SU-DHL-6 (cell line): ENCODE measurements around the gene TFRC.

Experiments
- H2AFZ ChIP-seq: fragments of 200-600 bp; sonication (generic); 2 replicates; pipeline ENCODE4 v1.6.1; 2014; ENCODE audit warnings: low read depth, mild to moderate bottlenecking, moderate library complexity, mixed read lengths, antibody characterized with exemption, low read length; ENCODE audit not compliant: severe bottlenecking
- H3F3A ChIP-seq: fragments of 200-600 bp; shearing (Covaris generic); 2 replicates; pipeline ENCODE4 v1.6.0; 2016; ENCODE audit warnings: antibody characterized with exemption, mild to moderate bottlenecking; ENCODE audit not compliant: insufficient read depth
- H3K27ac ChIP-seq: fragments of 200-600 bp; sonication (generic); 2 replicates; pipeline ENCODE4 v1.5.1; 2016; ENCODE audit warnings: low read depth, mild to moderate bottlenecking, low read length, moderate library complexity, mixed read lengths
- H3K27me3 ChIP-seq: fragments of 200-600 bp; sonication (generic), shearing (Covaris generic); 2 replicates; pipeline ENCODE4 v1.6.0; 2014; ENCODE audit warnings: mild to moderate bottlenecking, low read length
- H3K36me3 ChIP-seq: fragments of 200-600 bp; sonication (generic); 2 replicates; pipeline ENCODE4 v1.6.1; 2014; ENCODE audit warnings: mild to moderate bottlenecking, low read length, mixed read lengths
- H3K4me2 ChIP-seq: fragments of 300-600, 200-600 bp; shearing (Covaris generic), sonication (generic); 2 replicates; pipeline ENCODE4 v1.6.0; 2014; ENCODE audit warnings: low read length, low read depth, mild to moderate bottlenecking; ENCODE audit not compliant: poor library complexity, severe bottlenecking
- H3K4me3 ChIP-seq: fragments of 200-600 bp; sonication (generic); 2 replicates; pipeline ENCODE4 v1.5.1; 2014; ENCODE audit warnings: antibody characterized with exemption, low read length, mild to moderate bottlenecking, mixed read lengths; ENCODE audit not compliant: insufficient read depth, poor library complexity, severe bottlenecking
- H3K79me2 ChIP-seq: fragments of 200-600 bp; sonication (generic); 2 replicates; pipeline ENCODE4 v1.6.1; 2014; ENCODE audit warnings: mild to moderate bottlenecking, low read length, moderate library complexity; ENCODE audit not compliant: insufficient read depth
- H3K9ac ChIP-seq: fragments of 200-600 bp; sonication (generic); 2 replicates; pipeline ENCODE4 v1.7.0; 2014; ENCODE audit warnings: mild to moderate bottlenecking, low read length
- H3K9me2 ChIP-seq: fragments of 200-600 bp; sonication (generic); replicated peaks from 2 replicates; pipeline ENCODE4 v1.6.1; 2014; ENCODE audit warnings: low read length; ENCODE audit not compliant: insufficient read depth
- H3K9me3 ChIP-seq: fragments of 200-600 bp; sonication (generic); 2 replicates; pipeline ENCODE4 v1.6.1; 2014; ENCODE audit warnings: low read length, mixed read lengths; ENCODE audit not compliant: insufficient read depth
- H4K20me1 ChIP-seq: fragments of 200-600 bp; sonication (generic); 2 replicates; pipeline ENCODE4 v1.6.1; 2014; ENCODE audit warnings: low read depth, mild to moderate bottlenecking, antibody characterized with exemption, low read length, moderate library complexity, mixed read lengths
- EZH2phosphoT487 ChIP-seq: fragments of 200-600 bp; sonication (generic), shearing (Covaris generic); conservative IDR thresholded peaks from 2 replicates; pipeline ENCODE4 v1.6.1; 2018; ENCODE audit warnings: mild to moderate bottlenecking, antibody characterized with exemption, low read length, moderate library complexity, mixed read lengths
- TF ChIP-seq, protein P1 (sequence below): fragments of 200-600 bp; sonication (generic); IDR thresholded peaks from one replicate; pipeline ENCODE4 v1.5.1; 2017; ENCODE audit warnings: antibody characterized with exemption, mild to moderate bottlenecking, low read length, moderate library complexity; ENCODE audit not compliant: insufficient read depth, poor library complexity, severe bottlenecking

Gene TFRC

GRCh38 chr3:196016485-196016884 lies 65.4 kb downstream of the TFRC start:
- Histone ChIP-seq H3K9me2 (no peaks in the 10 kb centered on the region), H3K27ac (no peak overlapping the region), H3K36me3 (no peaks in the 10 kb centered on the region), H4K20me1 (no peaks in the 10 kb centered on the region), H3K9me3 (no peaks in the 10 kb centered on the region), H3K9ac (no peak overlapping the region), H2AFZ (no peak overlapping the region), H3K4me2 (no peak overlapping the region), H3F3A (no peaks in the 10 kb centered on the region), H3K27me3 (no peaks in the 10 kb centered on the region), H3K79me2 (no peaks in the 10 kb centered on the region), H3K4me3 (no peak overlapping the region)
- TF ChIP-seq EZH2phosphoT487: no peak
- TF ChIP-seq, protein P1, sequence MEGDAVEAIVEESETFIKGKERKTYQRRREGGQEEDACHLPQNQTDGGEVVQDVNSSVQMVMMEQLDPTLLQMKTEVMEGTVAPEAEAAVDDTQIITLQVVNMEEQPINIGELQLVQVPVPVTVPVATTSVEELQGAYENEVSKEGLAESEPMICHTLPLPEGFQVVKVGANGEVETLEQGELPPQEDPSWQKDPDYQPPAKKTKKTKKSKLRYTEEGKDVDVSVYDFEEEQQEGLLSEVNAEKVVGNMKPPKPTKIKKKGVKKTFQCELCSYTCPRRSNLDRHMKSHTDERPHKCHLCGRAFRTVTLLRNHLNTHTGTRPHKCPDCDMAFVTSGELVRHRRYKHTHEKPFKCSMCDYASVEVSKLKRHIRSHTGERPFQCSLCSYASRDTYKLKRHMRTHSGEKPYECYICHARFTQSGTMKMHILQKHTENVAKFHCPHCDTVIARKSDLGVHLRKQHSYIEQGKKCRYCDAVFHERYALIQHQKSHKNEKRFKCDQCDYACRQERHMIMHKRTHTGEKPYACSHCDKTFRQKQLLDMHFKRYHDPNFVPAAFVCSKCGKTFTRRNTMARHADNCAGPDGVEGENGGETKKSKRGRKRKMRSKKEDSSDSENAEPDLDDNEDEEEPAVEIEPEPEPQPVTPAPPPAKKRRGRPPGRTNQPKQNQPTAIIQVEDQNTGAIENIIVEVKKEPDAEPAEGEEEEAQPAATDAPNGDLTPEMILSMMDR: no peak

DNA sequence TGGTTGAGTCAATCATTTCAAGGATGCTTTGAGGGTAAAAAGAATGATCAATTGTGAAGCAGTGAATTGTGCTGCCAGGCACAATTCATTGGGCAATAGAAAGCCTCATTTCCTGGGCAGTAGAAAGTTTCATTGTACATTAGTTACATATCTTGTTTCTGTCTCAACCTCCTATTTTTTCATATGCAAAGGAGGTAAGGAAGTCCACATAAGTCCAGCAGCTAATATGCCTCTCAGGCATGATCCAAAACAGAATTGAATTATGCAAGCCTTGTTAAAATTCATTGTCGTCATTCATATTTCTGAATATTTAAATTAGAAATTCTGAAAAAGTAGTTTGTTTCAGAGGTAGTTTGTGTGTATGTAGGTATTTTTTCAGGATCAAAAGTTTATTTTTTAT lies 65.8 kb downstream of the TFRC start:
- H3K9me3 ChIP-seq: no peaks in the 10 kb centered on the region
- no peak overlapping the region for H3K9ac ChIP-seq
- TF ChIP-seq, protein P1: no peak
- no peak for TF ChIP-seq EZH2phosphoT487
- no peaks in the 10 kb centered on the region for H3K9me2 ChIP-seq
- no peak overlapping the region for H2AFZ ChIP-seq
- no peaks in the 10 kb centered on the region for H3F3A ChIP-seq
- H3K4me3 ChIP-seq: no peak overlapping the region
- no peaks in the 10 kb centered on the region for H3K79me2 ChIP-seq
- H3K27me3 ChIP-seq: no peaks in the 10 kb centered on the region
- no peaks in the 10 kb centered on the region for H4K20me1 ChIP-seq
- no peak overlapping the region for H3K27ac ChIP-seq
- no peaks in the 10 kb centered on the region for H3K36me3 ChIP-seq
- H3K4me2 ChIP-seq: no peak overlapping the region

DNA sequence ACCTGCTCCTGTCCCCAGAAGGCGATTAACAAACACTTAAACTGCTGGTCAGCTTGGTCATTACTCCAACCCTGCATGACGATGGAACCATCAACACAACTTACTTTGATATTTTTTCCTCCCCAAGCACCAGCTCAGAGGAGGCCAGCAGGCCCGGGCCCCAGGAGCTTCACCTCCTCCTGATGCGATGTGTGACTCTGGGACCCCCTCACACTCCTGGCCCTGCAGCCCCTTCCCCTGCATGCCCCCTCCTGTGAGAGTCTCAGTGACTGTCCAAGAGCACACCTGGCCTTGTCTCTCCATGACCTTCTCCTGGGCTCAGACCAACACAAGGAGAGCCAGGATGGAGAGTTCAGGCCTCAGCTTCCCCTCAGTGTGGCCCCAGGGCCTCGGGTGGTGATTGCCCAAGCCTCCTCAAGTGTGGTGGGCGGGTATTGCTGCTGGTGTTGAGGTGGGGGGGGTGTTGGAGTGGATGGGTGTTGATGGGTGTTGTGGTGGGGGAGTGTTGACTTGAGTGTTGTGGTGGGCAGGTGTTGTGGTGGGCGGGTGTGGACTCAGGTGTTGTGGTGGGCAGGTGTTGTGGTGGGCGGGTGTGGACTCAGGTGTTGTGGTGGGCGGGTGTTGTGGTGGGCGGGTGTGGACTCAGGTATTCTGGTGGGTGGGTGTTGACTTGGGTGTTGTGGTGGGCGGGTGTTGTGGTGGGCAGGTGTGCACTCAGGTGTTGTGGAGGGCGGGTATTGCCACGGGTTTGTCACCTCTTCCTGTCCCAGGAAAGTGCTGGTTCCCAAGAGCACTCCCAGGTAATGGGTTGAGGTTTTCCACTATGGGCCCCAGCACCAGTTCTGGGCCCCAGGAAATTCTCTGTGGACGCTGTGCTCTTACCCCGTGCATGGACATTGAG lies 68.1 kb downstream of the TFRC start:
- no peak for TF ChIP-seq EZH2phosphoT487
- TF ChIP-seq, protein P1: no peak
- H3K9me2 ChIP-seq: no peaks in the 10 kb centered on the region
- H4K20me1 ChIP-seq: no peaks in the 10 kb centered on the region
- no peak overlapping the region for H3K4me3 ChIP-seq
- no peak overlapping the region for H3K4me2 ChIP-seq
- H3K79me2 ChIP-seq: no peaks in the 10 kb centered on the region
- H3F3A ChIP-seq: no peaks in the 10 kb centered on the region
- no peaks in the 10 kb centered on the region for H3K27me3 ChIP-seq
- no peaks in the 10 kb centered on the region for H3K36me3 ChIP-seq
- no peak overlapping the region for H2AFZ ChIP-seq
- no peak overlapping the region for H3K27ac ChIP-seq
- H3K9ac ChIP-seq: no peak overlapping the region
- no peaks in the 10 kb centered on the region for H3K9me3 ChIP-seq
